GM21381 (cell line): Measurements from ENCODE around the gene CCDC92.

Experiments
- ATAC-seq: cut with Tn5 transposase; IDR thresholded peaks from one replicate; pipeline ENCODE4 v1.9.1; 2021; ENCODE audit warnings: mild to moderate bottlenecking, moderate library complexity; ENCODE audit not compliant: unreplicated experiment

The CCDC92 gene

DNA sequence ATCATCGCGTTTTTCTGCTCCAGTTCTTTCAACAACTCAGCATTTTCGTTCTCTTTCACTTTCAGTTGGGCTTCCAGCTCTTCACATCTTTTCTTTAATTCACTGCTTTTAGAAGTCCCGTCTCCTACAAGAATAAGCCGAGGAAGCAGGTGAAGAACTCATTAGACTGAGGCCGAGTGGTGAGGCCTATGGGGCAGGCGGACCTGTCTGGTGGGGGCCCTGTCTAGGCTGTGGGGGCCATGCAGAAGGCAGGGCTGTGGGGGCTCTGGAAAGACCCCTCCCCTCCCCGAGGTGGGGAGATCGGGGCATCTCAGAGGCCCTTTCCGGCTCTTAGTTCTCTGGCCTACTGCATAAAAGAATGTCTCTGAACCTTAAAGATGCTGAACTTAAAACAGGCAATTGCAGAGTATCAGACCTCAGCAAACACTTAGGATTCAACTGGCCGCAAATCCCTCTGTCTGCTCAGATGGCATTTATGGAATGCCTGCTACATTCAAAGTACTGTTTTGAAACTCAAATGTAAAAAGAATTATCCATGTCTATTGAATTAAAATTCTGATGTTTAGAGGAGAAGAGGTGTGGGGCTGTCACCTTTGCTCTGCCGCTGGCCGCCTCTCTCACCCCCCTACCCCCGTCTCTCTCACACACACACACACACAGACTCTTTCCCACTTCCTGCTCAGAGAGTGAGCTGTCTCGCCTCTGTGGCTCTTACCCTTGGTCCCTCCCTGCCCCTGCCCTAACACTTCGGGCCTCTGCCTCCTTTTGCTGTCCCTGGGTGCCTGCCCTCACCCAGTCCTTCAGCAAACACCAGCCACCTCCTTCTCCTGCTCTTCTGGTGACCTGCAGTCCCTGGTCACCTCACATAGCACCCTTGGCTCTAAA is 34.7 kb downstream of the CCDC92 start:
- ATAC-seq, result no peak

- no peak for ATAC-seq
Measured at GRCh38 chr12:123936956-123937706, 35.5 kb downstream of the CCDC92 start.

DNA sequence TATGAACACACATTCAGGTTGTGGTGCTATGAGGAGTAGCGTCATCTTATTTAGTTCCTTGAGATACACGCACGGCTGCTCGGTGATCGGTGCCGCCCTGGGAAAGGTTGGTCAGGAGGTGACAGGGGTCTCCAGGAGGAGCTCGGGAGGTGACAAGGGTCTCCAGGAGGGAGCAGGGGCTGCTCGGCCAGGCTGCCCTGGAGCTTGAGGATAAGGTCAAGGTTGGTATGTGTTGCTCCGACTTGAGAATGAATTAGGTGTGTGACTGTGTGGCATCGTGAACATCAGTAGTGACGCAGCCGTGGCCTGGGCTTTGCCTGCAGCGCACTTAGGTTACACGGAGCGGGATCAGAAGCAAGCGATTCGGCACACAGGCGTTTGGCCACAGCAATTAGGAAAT is 36.2 kb downstream of the CCDC92 start:
- ATAC-seq, result no peak

DNA sequence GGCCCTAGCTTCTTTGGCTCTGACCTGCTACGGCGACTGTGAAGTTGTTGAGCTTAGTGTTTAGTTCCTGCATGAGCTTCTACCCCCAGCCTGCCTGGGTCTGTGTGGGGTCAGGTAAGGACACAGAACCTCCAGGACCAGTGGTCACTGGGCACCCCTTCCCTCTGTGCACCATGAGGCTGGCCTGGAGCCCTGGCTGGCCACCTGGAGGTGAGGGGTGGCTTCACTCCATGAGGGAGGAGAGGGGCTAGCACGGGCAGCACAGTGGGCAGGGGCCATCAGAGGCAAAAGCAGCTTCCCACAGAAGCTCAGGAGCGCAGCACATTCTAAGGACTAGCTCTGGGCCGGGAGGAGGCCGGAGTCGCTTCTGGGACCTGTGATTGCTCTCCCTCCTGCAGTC is 36.7 kb downstream of the CCDC92 start:
- ATAC-seq, result no peak

DNA sequence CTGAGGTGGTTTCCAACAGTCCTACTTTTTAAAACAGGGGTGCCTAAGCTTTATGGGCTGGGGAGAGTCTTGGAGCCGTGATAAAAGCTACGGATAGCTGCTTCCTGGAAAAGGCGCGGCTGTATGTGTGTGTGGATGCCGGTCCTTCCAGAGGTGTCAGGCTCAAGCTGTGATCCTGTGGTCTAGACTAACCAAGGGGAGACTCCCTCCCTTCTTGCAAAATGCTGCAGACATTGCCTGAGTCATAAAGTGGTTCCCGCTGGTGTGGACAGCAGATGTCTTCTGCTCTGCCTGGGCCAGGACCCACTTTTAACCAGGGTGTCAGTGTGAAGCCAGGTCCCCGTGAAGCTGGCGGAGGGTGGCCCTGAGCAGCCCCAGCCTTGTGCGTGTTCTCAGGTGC is 37.8 kb downstream of the CCDC92 start:
- ATAC-seq, result no peak

DNA sequence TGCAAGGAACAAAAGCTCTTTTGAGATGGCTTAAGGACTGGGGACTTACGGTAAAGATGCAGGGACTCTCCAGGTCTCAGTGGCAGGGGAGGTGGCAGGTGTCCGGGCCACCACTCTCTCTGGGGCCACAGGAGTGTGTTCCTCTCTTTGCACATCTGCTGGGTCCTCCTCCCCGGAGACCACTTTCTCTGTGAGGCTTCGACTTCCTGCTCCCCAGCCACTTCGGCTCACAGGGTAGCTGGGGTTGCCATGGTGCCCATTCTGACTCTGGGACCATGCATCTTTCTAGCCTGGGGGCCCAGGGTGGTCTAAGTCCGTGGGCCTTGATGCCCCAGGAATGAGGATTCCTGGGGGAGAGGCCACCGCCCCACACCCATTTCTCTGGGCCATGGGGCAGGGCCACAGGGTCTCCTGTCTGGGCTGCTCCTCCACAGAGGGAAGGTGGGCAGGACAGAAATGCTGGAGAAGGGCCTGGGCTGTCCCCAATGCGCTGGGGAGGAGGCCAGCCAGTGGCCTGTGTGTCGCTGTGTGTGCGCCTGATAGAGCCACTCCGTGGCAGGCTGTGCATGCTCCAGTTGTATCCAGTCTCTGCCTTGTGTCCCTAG is 38.5 kb downstream of the CCDC92 start:
- ATAC-seq, result no peak

DNA sequence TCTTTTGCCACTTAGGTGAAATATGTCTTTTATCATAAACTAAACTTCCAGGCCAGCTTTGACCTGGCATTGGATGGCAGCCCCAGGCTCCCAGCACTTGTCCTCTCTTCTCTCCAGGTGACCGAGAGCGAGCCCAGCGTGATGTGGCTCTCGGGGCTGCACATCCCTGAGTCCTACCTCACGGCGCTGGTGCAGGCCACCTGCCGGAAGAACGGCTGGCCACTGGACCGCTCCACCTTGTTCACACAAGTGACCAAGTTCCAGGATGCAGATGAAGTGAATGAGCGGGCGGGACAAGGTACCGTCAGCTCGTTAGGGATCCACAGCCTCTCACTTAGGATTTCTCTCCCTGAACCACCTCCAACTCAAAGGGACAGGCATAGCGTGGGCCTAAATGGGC is 39.4 kb downstream of the CCDC92 start:
- no peak for ATAC-seq

GRCh38 chr12:123931686-123932321 is 40.8 kb downstream of the CCDC92 start:
- ATAC-seq, result no peak

DNA sequence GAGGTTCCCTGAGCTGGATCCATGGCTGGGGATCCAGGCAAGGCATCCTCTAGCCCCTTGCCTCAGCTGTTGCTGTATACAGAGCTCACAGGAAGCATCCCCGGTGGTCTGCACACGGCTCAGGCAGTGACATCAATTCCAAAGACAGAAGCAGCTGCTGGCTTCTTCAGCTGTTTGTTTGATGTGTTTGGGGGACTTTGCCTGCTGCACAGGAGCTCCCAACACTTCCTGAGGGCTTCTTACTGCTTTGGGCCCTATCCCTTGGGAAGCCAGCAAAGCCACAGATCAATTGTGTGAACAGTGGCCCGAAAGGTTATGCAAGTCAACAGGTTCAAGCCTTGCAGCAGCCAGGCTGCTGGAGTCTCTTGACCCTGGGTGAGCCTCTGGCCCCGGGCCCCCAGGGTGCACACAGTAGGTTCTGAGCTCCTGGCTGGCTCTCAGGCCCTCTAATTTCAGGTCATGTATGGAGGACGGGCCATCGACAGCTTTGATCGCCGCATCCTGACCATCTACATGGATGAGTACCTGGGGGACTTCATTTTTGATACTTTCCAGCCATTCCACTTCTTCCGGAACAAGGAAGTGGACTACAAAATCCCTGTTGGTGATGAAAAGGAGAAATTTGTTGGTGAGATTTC is 42.6 kb downstream of the CCDC92 start:
- no peak for ATAC-seq

DNA sequence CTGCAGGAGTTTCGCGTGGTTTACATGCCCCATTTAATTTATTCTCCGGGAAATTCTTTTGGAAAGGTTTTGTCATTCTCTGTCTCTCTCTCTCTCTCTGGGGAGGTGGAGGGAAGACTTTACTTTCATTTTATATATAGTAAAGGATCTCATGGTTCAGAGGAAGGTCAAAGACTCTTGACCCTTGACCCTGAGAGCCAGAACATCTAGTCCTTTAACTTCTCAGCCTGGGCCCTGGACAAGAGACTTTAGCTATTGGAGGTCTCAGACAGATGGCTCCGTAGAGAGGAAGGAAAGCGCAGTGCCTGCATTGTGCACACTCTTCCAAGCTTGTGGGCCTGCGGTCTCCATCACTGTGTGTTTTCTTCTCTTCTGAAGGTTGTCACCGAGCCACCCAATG is 43.7 kb downstream of the CCDC92 start:
- ATAC-seq, result no peak

DNA sequence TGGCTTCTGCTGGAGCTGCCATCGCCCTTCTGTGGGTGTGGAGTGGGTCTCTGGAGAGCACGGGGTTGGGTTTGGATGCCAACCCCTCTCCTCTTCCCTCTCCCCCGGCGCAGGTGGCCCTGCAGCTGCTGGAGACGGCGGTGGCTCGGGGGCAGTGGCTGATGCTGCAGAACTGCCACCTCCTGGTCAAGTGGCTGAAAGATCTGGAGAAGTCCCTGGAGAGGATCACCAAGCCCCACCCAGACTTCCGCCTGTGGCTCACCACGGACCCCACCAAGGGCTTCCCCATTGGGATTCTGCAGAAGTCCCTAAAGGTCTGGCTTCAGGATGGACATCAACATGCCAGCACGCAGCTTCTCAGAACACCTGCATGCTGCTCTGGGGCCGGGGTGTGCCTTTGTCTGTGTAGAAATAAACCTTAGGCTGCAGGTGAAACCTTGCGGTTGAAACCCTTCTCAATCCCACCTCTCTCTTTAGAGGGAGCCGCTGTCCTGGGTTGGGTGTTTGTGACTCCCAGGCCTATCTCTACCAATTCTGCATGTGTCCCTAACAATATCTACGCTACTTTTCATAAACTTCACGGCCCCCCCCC is 44.3 kb downstream of the CCDC92 start:
- no peak for ATAC-seq

DNA sequence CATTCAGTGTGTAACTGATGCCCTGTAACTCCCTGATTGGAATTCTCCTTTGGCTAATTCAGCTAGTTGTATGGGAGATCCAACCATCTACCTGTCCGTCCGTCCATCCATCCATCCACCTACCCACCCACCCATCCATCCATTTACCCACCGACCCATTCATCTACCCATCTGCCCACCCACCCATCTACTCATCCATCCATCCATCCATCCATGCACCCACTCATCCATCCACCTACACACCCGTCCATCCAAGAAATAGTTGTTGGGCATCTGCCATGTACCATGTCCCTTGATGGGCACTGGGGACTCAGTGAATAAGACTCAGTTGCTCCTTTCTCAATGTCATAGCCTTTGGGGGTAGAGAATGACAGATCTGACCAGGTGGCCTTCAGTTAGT is 48.1 kb downstream of the CCDC92 start:
- ATAC-seq, result no peak

- no peak for ATAC-seq
Measured at GRCh38 chr12:123923927-123924326, 48.7 kb downstream of the CCDC92 start.

DNA sequence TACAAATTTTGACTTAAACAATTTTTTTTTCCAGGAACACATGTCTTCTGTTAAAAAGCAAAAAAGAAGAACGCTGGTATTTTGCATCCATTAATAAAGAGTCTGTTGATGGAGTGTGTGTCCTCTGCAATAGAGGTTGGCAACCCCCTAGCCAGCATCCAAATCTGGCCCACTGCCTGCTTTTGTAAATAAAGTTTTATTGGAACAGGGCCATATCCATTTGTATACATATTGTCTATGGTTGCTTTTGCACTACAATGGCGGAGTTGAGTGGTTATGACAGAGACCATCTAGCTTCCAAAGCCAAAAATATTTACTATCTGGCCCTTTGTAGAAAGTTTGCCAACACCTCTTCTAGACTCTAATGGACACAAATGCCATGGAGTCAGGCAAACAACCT is 49.6 kb downstream of the CCDC92 start:
- ATAC-seq, result no peak

DNA sequence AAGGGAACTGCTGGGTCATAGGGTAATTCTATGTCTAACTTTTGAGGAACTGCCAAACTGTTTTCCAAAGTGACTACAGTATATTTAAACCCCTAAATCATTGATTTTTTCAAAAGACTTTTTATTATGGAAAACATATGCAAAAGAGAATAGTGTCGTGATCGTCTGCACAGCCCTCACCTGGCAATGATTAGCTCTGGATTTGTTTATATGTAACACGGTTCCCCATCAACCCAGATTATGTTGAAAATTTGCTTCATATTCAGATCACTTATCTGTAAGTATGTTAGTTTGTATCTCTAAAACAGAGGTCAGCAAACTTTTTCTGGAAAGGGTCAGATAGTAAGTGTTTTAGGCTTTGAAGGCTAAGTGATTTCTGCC is 52.7 kb downstream of the CCDC92 start:
- ATAC-seq, result no peak

DNA sequence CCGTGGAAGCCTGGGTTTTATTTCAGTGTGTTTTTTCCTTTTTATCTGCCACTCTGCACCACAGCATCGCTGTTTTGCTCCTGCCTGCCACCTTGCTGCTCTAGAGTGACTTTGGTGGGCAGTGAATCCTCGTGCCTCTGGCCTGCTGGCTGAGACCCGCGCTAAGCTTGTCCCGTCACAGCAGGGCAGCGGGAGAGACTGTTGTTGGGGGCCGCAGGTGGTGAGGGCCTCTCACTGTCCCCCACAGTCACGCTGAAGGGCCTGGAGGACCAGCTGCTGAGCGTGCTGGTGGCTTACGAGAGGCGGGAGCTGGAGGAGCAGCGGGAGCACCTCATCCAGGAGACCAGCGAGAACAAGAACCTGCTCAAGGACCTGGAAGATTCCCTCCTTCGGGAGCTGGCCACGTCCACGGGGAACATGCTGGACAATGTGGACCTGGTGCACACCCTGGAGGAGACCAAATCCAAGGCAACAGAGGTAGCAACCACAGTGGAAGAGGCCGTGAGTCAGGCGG is 55.2 kb downstream of the CCDC92 start:
- ATAC-seq, result no peak

GRCh38 chr12:123916729-123917128 is 55.9 kb downstream of the CCDC92 start:
- no peak for ATAC-seq

DNA sequence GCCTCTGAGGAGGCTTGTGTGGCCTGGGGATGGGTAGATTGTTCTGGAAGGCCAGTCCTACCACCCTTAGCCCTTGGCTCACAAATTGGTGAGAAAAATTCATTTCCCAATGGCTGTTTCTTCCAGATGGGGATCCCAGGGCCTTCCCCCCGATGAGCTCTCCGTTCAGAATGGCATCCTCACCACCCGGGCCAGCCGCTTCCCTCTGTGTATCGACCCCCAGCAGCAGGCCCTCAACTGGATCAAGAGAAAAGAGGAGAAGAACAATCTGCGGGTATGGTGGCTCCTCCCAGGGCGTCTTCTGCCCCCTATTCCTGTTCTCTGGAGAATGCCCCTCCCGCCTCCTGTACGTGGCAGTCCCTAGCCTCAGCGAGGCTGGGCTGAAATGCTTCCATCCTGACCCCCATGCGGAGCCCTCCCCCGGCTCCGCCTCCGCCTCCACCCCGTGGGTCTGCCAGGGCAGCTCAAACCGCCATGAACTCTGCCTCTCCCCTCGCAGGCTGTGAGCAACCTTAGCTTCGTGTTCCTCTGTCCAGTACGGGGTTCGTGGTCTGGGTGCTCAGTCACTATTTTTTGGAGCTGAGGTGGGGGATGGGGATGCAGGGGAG is 57.8 kb downstream of the CCDC92 start:
- no peak for ATAC-seq

DNA sequence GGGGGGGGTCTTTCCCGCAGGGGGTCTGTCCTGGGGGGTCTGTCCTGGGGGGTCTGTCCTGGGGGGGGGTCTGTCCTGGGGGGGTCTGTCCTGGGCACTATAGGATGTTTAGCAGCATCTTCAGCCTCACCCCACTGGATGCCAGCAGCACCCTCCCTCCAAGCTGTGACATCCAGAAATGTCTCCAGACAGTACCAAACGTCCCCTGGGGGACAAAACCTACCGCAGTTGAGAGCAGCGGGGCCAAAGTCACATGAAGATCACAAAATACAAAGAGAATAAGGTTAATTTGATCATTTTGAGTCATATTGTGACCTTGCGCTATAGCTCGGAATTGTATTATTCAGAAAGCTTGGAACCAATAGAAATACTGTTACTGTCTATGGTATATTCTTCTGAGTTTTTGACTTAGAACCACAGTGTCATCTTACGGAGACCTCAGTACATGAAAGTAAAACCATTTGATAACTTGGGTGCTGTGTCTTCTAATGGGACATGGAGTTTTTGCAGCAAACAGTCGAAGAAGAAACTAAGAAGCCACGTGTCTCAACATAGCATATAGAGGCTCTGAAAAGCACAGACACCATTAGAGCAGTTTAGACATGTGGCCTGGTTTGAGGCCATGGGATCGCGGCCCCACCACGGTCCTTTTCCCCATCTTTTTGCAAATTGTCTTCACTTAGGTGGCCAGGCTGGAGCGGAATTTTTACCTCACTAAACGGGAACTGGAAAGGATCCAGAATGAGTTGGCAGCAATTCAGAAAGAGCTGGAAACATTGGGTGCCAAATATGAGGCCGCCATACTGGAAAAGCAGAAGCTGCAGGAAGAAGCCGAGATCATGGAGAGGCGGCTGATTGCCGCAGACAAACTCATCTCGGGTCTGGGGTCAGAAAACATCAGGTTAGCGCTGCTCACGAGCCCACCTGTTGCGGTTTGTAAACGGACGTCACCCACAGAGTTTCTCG is 59.9 kb downstream of the CCDC92 start:
- ATAC-seq, result no peak
